Measurements from ENCODE around the gene INTS1.
"Not testable (repeated sequence)": the region's sequence is repeated elsewhere in the genome, so short reads cannot be mapped to it uniquely, and the experiment has no call there.

INTS1 gene

DNA sequence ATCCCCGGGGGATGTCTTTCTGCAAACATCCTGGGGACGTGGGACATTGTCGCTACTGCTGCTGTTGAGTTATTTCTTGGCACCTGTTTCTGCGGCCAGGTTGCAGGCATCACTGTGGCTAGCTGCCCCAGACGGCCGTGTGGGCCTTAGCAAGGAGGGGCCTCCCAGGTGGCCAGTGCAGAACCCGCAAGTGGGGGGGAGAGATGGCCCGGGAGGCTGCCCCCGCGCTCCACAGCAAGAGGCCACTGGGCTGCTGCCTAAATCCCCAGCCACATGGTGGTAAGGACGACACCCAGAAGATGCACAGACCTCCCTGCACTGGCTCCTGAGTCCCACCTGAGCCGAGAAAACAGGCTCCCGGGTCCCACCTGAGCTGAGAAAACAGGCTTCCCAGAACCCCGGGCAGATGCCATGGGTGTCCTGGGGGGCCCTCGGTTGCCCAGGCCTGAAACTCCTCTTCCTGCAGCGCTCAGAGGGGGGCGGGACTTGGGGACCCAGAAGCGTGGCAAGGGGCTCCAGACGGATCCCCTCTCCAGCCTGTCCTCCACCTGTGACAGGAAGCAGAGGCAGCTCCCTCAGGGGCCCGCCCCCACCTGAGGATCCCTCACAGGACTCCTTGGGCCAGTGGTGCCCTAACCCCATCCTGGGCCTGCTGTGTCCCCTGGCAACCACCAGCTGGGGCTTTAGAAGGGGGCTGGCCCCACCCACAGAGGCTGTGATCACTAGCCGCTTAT, 25.4 kb upstream of the INTS1 start:
- peak; percentile 48 for DNase-seq

DNA sequence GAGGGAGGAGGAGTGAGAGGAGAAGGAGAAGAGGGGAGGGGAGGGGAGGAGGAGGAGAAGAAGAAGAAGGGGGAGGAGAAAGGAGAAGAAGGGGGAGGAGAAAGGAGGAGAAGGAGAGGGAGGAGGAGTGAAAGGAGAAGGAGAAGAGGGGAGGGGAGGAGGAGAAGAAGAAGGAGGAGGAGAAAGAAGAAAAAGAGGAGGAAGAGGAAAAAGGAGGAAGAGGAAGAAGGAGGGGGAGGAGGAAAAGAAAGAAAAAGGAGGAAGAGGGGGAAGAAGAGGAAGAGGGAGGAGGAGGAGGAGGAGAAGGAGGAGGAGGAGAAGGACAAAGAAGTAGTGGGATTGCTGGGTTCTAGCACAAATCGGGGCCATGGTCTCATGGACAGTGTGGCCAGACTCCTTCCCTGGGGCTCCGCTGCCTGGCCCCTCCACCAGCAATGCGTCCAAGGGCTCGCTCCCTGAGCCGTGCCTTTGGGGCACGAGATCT, 22.1 kb upstream of the INTS1 start:
- no peak for DNase-seq

DNA sequence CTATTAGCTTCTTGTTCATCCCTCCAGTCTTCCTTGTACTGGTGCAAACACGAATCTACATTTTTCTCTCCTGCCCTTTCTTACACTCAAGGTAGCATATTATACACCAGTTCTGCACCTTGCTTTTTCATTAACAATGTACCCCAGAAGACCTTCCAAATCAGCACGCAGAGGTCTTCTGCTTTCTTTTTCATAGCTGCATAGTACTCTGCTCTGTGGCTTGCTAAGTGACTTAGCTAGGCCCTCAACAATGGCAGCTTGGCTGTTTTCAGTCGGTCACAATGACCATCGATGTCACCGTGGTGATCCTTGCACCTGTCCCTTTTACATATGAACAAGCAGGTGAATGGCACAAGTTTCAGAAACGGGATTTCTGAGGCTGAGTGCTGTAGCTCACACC, 21.2 kb upstream of the INTS1 start:
- no peak for DNase-seq

DNA sequence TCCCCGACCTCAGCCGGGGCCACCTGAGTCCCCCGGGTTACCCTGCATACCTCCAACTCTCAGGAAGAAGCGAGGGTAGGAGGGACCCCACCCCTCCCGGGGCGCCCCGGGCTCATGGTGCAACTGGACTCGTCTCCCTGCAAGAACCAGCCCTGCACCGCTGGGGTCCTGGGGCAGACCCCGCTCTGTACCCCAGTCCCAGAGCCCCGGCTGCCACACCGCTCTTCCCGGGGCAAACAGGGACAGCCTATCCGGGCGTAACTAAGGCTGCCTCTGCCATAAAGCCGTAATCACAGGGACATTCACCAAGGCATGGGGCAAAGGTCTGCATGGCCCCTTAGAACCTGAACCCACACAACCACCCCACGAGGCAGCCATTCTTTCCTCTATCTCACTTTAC, 19.7 kb upstream of the INTS1 start:
- no peak for DNase-seq

DNA sequence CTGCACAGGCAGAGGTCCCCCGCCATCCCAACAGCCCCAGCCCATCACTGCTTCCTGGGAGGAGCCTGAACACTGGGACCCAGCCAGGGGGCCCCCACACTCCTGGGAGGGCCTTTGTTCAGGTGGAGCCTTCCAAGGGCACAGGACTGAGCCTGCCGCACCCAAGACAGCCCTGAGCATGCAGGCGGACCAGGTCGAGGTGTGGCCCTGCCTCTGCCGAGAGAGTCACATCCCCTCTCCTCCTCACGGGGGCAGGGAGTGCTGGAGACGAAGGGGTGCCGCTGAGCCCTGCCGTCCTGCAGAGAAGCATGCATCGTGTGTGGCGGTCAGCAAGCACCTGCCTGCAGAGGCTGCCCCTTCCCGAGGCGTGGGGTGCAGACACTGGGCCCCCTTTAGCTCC, 19.0 kb upstream of the INTS1 start:
- DNase-seq = no peak

DNA sequence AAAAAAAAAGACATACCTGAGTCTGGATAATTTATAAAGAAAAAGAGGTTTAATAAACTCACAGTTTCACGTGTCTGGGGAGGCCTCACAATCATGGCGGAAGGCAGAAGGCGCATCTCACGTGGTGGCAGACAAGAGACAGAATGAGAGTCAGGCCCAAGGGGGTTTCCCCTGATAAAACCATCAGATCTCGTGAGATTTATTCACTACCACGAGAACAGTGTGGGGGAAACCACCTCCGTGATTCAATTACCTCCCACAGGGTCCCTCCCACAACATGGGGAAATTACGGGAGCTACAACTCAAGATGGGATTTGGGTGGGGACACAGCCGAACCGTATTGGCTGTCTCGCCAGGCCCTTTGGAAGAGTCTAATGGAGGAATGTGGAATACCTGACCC, 17.3 kb upstream of the INTS1 start:
- no peak for DNase-seq

DNA sequence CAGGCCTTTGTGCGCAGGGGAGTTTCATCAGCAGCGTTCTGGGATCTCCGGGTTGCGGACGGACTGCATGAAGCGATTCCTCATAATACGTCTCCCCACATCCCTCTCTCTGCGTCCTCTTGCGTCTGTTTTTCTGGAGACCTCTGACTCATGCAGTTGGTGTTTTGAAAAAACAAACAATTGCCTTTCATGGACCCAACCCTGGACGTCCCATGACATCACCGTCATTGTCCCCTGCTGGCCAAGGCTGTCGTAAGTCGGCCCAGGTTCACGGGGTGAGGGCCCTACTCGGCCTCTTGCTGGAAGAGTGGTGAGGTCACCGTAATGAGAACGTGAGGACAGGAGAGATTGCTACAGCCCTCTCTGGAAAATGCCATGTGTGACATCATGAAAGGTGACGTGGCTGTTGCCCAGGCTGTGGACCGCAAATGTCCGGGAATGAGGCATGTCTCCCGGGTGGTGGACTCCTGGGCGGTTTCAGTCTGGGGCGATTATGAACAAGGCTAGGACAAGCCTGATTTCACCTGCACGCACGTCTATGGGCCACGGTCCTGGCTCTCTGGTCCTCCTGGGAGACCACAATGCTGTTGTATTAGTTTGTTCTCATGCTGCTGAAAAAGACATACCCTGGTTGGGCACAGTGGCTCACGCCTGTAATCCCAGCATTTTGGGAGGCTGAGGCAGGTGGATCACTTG, 16.5 kb upstream of the INTS1 start:
- peak; percentile 96 for DNase-seq

DNA sequence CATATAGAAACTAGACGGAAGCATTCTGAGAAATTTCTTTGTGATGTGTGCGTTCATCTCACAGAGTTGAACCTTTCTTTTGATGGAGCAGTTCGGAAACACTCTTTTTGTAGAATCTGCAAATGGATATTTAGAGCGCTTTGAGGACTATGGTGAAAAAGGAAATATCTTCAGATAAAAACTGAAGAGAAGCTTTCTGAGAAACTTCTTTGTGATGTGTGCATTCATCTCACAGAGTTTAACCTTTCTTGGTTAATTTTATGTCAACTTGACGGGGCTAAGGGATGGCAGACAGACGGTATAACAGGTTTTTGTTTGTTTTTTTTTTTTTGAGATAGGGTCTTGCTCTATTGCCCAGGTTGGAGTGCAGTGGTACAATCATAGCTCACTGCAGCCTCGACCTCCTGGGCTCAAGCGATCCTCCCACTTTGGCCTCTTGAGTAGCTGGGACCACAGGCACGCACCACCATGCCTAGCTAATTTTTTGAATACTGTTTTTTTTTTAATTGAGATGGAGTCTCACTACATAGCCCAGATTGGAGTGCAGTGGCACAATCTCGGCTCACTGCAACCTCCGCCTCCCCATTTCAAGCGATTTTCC, 15.2 kb upstream of the INTS1 start:
- not testable (repeated sequence) for DNase-seq

DNA sequence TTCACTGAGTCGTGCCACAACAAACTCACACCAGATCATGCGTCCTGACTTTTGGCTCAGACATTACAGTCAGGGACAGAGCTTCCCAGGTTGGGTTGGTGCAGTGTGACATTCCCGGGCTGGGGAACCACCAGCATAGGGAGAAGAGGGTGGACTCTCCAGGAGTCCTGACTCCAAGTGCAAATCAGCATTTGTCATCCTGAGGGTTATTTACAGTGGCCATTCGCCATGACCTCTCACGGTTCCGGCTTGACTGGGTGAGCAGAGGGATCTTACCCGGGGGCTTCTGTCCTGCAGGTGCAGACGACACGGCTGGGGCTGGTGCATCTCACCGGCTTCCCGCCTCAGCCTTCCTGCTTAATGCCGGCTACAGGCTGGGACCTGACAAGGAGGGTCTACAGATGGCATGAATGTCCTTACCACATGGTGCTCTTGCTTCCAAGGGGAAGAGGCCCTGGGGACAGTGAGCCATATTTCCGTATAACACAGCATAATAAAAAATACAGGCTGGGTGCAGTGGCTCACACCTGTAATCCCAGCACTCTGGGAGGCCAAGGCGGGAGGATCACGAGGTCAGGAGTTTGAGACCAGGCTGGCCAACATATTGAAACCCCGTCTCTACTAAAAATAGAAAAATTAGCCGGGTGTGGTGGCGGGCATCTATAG, 12.5 kb upstream of the INTS1 start:
- no peak for DNase-seq

DNA sequence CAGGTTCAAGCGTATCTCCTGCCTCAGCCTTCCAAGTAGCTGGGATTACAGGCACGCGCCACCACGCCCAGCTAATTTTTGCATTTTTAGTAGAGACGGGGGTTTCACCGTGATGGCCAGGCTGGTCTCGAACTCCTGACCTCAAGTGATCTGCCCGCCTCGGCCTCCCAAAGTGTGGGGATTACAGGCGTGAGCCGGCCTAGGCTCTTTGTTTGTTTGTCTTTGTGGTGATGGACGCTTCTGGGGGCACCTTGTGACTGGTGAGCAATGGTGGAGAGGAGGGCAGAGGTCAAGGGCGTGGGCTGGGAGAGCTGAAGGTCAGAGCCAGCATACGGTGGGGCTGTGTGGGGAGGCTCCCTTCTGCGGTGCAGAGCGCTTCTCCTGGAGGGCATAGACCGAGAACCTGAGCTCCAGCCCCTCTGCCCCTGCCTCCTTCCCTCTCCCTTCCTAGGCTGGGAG, 11.3 kb upstream of the INTS1 start:
- not testable (repeated sequence) for DNase-seq

DNA sequence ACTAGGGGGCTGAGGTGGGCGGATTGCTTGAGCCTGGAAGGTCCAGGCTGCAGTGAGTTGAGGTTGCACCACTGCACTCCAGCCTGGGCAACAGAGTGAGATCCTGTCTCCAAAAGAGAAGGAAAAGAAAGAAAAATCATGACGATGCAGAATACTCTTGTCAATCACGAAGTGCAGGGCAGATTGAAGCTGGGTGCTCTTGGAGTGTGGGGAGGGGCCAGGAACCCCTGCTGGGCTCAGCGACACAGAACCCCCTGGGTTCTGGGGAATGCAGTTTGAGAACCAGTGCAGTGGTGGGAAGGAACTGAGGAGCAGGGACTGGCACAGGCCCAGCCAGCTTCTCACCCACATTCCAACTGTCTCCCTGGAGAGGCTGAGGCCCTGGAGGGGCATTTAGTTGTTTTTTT, 10.8 kb upstream of the INTS1 start:
- no peak for DNase-seq

DNA sequence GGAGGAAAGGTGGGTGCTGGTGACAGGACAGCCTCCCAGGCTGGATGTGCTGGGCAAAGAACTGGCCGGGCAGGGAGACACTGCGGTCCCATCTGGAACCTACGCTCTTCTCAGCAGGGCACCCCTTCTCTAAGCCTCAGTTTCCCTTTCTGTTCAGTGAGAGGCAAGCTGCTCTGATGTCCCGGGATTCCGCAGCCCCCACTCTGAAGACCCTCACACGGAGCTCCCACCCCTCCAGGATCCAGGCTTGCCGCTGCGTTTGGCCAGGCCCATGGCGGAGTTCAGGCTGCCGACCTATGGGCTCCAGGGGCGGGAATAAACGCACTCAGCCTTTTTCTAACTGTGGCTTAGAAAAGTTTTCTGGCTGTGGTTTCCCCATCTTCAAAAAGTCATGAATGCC, 10.2 kb upstream of the INTS1 start:
- DNase-seq = no peak

DNA sequence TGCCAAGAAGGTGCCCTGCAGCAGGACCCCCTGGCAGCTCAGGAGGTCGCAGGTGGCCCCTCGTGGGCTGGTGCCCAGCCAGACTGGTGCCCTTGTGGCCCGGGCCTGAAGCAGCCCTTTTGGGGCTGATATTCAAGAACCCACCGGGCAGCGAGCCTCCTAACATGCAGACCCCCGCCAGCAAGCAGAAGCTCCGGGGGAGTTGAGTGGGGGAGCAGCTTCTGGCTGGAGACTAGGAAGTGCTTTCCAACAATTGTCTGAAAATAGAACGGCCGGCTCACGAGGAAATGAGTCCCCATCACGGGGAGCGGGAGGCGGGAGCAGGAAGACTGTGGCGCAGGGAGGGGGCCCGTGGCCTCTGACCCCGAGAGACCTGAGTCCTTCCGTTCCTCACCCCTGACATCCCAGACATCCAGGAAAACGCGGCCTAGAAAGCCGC, 9.5 kb upstream of the INTS1 start:
- no peak for DNase-seq

DNA sequence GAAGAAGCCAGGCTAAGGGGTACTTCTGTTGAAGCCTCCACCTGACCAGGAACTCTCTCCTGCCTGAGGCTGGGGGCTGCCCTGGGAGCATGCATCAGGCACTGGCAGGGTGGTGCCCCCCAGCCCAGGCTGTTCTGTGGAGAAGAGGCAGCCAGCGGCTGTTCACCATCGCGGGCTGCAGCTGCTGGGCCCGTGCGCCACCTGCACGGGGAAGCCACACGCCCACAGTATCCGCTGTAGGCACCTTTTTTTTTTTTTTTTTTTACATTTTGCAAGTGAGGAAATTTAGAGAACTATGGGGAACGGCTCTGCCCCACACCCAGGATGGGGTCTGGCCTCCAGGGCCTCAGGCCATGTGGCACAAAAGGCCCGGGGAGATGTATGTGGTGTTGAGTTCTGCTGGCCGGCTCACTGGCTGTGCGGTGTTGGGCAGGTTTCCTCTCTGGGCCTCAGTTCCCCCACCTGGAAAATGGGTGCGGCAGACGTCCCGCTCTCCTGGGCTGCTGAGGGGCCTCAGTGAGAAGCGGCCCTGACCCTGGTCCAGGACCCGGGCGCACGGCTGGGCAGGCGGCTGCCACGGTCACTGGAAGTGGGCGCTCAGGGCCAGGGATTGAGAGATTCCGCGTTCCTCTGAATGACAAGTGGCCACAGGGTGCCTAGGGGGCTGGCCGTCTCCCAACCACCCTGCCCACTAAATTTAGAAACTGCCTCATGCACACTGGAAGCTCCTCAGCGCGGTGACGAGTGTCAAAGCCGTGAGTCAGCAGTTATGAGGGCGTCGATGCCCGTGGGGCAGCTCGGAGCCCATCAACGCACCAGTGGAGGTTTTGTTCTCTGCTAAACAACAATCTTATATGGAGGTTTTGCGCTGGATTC, 8.8 kb upstream of the INTS1 start:
- no peak for DNase-seq

DNA sequence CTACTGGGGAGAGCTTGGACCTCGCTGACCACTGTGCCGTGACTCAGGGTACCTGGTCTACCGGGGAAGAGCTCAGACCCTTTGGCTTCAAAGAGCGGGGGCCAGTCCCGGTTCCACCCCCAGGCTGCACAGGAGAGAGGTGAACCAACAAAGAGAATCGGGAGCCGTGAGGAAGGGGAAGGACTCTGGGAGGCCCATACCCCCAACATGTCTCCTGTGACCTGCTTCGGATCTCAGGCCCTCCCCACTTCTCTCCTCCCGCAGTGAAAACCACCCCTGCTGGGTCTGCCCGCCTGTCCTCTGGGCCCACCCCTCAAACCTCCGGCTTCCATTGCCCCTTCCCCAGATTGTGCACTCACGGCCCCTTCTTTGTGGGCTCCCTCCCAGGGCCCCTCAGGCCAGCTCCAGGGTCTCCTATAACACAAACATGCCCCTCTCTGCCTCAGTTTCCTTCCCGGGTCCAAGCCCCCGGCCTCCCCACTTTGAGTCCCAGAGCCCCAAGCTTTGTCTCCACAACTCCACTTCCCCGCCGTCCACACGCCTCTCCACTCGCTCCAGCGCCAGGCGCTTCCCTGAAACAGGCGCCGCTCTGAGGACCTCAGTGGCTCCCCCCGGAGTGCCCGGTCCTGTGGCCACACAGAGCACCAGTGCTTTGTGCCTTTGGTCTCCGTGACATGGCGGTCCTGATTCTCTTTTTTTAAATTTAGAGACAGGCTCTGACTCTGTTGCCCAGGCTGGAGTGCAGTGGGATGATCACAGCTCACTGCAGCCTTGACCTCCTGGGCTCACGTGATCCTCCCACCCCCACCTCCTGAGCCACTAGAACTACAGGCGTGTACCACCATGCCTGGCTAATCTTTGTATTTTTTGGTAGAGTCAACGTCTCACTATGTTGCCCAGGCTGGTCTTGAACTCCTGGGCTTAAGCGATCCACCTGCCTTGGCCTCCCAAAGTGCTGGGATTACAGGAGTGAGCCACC, 7.5 kb upstream of the INTS1 start:
- no peak for DNase-seq

DNA sequence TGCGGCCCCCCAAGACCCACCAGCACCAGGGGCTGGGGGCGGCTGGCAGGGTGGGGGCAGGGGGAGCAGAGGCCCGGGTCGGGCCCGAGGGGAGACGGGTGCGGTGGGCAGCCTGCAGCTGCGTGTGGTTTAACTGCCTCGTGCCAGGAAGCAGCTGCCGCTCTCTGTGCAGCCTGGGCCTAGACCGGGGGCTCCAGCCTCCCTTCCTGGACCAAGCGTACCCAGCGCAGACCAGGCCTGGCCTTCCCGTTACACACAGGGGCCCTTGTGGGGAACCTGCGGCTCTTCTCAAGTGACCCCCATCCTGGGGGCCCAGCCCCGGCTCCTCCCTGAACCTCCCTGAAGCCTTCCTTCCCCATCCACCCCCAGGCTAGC, 6.6 kb upstream of the INTS1 start:
- no peak for DNase-seq

DNA sequence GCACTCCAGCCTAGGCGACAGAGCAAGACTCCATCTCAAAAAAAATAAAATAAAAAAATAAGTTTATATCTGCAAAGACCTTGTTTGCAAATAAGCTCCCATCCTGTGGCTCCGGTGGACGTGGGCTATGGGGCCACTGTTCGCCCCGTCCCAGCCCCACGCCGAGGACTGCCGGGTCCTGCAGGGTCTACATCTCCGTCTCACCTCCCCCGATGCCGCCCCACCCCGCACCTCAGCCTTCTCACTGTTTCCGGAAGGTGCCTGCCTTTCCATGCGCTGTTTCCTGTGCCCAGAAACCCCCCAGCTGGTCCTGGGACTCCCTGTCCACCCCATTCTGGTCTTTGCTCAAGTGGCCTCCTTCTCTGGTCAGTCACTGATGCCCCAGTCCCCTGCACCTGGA, 5.0 kb upstream of the INTS1 start:
- no peak for DNase-seq

DNA sequence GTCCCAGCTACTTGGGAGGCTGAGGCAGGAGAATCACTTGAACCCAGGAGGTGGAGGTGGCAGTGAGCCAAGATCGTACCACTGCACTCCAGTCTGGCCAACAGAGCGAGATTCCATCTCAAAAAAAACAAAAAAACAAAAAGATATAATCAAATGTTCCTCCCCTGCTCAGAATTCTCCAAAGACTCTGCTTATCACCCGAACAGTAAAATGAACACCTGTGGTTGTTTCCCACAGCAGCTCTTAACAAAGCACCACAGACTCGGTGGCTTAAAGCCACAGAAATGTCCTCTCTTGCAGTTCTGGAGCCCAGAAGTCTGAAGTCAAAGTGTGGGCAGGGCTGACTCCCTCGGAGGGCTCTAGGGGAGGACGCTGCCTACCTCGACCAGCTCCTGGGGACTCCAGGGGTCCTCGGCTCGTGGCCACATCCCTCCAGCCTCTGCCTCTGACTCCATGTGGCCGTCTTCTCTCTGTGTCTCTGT, 4.1 kb upstream of the INTS1 start:
- DNase-seq = no peak

DNA sequence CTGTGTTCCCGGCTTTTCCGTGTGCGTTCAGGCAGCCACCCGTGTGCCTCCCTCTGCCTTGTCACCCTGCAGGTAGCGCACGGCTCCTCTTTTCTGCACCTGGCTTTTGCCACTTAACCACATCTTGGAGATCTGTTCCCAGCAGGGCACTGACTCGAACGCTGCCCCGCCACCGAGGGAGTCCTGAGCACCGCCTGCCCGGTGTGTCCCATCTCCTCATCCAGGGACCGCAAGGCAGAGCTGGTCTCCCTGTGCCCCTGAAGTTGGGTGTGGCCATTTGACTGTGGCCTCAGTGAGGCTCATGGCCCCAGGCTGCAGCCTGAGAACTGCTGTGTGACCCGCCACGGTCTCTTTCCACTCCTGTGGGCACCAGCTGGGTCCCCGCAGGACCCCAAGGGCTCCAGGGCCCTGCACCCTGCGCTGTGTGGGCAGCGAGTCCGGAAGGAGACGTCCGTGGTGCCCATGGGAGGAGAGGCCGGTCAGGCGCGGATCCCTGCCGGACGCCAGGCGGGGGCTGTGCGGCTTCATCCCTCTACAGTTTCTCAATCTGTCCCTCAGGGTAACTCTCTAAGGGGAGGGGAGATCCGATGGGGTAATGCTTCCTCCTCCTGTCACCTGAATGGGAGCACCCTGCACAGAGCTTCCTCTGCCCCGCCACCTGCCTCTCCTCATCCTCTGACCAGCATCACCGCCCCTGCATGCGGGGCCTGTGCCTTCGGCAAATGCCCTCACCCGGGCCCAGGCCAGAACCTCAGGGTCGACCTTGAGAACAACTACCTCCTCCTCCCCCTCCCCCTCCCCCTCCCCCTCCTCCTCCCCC, 1.8 kb upstream of the INTS1 start:
- DNase-seq = no peak

DNA sequence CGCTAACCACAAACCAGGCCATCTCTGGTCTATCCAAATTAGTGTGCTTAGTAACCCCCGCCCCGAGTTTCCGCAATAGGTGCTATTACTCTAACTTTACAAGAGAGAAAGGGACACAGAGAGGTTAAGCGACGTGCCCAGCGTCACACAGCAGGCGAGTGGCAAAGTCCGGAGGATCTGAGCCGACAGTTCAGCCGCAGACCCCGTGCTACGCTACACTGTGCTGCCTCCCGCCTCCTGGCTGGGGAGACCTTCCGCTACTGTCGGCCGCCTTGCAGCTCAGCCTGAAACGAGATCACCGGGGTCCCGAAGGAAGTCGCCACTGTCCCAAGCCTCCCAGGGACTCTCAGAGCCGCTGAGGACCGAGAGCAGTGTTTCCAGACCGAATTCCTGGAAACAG, 799 bp downstream of the INTS1 start:
- DNase-seq = no peak
